HG03095 (cell line): ENCODE measurements around the gene ACADS.
"Not testable (repeated sequence)": the region's sequence is repeated elsewhere in the genome, so short reads cannot be mapped to it uniquely, and the experiment has no call there.

ENCODE experiments used
- ATAC-seq: cut with Tn5 transposase; IDR thresholded peaks from one replicate; pipeline ENCODE4 v1.9.1; 2021; ENCODE audit warnings: moderate library complexity; ENCODE audit not compliant: unreplicated experiment

Gene ACADS

DNA sequence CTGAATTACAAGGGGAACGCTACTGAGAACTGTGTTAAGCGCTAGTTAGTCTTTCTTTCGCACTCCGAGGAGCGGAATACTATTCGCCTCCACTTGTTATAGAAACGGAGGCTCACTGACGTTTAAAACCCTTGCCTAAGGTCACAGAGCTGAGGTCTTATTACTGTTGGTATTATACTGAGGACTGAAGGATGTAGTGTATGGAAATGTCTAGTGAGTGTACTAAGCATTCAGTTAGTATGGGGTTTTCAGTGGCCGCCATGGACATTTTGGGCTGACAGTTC is 826 bp downstream of the ACADS start:
- ATAC-seq: no peak

DNA sequence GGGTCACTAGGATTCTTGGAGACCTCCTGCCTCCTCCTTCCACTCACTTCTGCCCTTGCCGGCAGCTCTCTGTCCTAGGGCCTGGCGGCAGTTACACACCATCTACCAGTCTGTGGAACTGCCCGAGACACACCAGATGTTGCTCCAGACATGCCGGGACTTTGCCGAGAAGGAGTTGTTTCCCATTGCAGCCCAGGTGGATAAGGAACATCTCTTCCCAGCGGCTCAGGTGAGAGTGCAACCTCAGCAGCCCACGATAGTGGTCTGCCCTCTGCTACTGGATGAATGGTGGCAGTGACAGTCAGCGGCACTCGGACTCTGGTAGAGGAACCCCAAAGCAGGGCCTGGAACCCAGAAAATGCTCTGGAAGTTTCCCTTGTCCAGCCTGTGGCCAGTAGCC is 1.3 kb downstream of the ACADS start:
- ATAC-seq: no peak

DNA sequence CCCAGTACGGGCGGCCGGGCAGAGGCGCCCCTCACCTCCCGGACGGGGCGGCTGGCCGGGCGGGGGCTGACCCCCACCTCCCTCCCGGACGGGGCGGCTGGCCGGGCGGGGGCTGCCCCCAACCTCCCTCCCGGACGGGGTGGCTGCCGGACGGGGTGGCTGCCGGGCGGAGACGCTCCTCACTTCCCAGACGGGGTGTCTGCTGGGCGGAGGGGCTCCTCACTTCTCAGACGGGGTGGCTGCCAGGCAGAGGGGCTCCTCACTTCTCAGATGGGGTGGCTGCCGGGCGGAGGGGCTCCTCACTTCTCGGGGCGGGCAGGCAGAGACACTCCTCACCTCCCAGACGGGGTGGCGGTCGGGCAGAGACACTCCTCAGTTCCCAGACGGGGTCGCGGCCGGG is 6.6 kb downstream of the ACADS start:
- ATAC-seq: not testable (repeated sequence)

DNA sequence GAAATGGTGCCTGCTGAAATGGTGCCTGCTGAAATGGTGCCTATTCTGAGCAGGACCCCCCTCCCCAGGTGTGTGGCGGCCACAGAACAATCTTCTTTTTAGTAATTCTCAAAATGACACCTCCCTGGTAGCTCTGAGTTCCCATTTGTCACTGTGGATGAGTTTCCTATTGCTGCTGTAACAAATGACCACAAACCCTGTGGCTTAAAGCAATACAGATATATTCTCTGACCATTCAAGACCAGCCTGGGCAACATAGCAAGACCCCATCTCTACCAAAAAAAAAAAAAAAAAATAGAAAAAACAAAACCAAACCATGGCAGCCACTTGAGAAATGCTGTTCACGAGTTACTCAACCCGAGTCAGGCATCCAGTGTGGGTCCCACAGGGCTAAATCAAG is 7.9 kb downstream of the ACADS start:
- ATAC-seq: no peak

DNA sequence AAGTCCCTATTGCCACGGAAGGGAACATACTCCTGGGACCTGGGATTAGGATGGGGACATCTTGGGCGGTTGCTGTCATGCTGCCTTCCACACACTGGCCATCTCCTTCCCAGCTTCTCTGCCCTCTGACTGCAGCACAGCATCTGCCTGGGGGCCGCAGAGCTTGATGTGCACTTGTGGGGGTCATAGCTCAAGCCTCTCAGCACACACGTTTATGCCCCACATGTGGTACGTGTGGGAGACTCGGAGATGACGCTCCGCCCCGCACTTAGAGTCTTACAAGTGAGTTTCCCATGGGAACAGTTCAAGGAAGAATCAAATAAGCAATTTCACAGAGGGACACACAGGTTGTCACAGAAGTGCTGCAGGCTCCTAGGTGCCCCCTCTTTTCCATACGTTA is 8.6 kb downstream of the ACADS start:
- no peak for ATAC-seq

DNA sequence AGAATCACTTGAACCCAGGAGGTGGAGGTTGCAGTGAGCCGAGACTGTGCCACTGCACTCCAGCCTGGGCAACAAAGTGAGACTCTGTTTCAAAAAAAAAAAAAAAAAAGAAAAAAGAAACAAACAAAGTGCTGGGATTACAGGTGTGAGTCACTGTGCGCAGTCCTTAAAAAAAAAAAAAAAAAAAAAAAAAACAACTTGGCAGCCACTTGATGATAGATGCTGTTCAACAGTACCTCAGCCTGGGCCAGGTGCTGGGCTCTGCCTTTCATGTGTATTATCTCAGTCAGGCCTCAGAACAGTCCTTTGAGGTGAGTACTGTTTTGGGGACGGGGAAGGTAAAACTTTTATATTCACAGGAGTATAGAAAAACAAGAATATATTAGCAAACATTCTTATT is 9.6 kb downstream of the ACADS start:
- no peak for ATAC-seq

DNA sequence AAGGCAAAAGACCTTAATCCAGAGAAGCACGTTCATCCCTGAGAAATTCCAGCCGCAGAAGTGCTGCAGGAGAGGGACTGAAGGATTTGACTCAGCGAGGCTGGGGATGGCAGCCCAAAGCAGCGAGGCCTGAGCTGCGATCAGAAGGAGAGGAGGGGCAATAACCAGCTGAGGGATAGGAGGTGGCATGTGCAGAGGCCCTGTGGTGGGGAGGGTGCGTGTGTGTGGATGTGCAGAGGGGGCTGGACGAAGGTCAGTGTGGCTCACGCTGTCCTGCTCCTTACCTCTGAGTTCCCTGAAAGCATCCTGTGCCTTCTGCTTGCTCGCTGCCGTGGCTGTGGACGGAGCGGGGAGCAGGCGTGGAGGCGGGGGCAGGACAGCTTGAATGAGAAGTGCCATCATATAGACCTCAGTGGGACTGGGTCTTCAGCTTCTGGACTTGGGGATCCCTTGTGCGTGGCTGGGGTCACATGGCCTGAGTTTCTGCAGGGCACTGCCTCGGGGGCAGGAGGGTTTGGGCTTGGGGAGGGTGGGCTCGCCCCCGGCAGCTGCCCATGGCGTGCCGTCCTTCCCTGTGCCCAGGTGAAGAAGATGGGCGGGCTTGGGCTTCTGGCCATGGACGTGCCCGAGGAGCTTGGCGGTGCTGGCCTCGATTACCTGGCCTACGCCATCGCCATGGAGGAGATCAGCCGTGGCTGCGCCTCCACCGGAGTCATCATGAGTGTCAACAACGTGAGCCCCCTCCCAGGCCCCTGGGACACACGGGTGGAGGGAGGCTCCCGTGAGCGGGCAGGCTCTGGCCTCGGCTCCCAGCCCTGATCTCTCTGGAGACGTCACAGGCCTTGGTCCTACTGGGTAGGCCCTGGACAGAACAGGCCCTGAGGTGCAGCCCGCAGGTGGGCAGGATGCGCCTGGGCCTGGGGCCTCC is 11.0 kb downstream of the ACADS start:
- no peak for ATAC-seq

DNA sequence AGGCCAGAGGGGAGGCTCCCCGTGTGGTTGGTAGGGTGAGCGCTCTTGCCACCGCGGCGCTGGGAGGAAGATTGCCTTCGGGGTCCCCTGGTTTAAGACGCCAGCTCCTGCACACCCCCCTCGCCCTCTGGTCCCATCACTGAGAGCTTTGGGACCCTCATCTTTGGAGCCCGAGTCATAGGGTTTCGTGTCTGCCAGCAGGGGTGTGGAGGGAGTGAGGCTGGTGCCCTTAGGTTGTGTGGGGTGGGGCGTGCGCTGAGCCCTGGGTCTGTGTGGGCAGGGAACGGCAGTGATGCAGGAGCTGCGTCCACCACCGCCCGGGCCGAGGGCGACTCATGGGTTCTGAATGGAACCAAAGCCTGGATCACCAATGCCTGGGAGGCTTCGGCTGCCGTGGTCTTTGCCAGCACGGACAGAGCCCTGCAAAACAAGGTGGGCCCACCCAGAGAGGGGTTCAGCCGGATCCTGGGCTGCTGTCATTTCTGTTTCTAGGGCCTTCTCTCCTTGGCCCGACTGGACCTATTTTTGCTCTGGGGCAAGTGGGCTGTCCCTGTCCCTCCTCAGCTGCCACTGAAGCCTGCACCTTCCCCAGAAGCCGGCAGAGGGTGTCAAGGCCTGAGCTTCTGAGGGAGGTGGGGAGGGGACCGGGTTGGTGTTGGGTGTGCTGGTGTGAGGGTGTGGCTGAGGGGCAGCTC is 12.1 kb downstream of the ACADS start:
- no peak for ATAC-seq

DNA sequence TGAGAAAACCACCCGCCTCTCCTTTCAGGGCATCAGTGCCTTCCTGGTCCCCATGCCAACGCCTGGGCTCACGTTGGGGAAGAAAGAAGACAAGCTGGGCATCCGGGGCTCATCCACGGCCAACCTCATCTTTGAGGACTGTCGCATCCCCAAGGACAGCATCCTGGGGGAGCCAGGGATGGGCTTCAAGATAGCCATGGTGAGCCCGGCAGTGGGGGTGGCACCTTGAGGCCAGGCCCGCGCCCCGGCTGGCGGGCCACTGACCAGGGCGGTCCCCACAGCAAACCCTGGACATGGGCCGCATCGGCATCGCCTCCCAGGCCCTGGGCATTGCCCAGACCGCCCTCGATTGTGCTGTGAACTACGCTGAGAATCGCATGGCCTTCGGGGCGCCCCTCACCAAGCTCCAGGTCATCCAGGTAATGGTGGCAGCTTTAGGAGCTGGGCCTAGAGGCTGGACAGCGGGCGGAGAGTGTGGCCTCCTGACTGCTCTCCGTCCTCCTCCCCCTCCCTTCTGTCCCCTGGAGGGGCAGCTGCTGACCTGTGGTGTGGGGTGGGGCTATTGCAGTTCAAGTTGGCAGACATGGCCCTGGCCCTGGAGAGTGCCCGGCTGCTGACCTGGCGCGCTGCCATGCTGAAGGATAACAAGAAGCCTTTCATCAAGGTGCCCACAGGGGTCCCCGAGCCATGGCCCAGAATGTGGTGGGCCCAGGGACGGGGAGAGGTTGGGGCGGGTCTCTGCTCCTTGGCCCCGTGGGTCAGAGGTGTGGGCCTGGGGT is 12.8 kb downstream of the ACADS start:
- no peak for ATAC-seq

DNA sequence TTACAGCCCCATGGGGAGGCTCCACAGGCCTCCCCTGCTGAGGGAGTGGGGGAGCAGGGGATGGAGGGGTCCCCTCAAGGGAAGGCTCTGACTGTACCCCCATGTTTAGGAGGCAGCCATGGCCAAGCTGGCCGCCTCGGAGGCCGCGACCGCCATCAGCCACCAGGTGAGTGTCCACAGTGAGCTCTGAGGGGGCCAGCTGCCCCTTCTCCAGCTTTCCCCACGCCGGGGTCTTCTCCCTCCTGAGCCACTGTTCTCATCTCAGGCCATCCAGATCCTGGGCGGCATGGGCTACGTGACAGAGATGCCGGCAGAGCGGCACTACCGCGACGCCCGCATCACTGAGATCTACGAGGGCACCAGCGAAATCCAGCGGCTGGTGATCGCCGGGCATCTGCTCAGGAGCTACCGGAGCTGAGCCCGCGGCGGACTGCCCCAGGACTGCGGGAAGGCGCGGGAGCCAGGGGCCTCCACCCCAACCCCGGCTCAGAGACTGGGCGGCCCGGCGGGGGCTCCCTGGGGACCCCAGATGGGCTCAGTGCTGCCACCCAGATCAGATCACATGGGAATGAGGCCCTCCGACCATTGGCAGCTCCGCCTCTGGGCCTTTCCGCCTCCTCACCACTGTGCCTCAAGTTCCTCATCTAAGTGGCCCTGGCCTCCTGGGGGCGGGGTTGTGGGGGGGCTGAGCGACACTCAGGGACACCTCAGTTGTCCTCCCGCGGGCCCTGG is 13.6 kb downstream of the ACADS start:
- no peak for ATAC-seq

DNA sequence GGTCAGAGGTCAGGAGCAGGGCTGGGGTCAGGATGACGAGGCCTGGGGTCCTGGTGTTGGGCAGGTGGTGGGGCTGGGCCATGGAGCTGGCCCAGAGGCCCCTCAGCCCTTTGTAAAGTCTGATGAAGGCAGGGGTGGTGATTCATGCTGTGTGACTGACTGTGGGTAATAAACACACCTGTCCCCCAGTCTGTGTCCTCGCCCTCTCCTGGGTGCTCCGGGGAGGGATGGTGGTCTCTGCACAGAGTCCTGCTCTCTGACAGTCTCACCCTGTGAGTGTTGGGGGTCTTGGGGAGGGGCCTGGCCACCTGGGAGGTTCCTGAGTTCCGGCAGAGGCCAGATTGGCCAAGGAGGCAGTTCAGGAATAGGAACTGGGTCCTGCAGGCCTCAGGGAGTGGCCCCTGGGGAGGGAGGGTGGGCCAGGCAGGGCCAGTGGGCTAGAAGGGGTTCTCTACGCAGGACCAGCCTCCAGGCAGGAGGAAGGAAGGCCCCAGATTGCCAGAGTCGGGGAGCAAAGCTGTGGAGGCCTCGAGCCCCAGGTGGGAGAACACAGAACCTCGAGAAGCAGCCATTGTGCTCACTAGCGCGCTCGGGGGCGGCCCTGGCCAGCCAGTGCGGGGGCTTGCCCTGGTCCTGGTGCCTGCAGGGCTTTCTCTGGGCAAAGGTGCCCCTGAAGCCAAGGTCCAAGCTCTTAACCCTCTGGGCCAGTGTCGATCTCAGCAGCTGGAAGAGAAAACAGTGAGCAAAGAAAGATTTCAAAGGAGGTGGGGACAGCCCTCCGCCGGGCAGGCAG is 14.4 kb downstream of the ACADS start:
- no peak for ATAC-seq

DNA sequence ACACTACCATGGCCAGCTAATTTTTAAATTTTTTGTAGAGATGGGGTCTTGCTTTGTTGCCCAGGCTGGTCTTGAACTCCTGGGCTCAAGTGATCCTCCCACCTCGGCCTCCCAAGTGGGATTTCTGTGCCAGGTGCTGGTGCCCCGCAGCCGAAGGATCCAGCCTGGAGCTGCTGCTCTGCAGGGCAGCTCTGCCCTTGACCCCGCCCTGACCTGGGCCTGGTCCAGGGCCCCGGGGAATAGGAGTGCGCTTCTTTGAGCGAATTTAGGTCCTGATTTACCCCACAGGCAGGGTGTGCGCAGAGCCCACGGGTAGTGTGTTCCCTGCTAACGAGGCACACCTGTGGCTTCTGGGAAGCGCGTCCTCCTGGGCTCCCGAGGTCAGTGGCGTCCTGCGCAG is 15.2 kb downstream of the ACADS start:
- ATAC-seq: no peak

DNA sequence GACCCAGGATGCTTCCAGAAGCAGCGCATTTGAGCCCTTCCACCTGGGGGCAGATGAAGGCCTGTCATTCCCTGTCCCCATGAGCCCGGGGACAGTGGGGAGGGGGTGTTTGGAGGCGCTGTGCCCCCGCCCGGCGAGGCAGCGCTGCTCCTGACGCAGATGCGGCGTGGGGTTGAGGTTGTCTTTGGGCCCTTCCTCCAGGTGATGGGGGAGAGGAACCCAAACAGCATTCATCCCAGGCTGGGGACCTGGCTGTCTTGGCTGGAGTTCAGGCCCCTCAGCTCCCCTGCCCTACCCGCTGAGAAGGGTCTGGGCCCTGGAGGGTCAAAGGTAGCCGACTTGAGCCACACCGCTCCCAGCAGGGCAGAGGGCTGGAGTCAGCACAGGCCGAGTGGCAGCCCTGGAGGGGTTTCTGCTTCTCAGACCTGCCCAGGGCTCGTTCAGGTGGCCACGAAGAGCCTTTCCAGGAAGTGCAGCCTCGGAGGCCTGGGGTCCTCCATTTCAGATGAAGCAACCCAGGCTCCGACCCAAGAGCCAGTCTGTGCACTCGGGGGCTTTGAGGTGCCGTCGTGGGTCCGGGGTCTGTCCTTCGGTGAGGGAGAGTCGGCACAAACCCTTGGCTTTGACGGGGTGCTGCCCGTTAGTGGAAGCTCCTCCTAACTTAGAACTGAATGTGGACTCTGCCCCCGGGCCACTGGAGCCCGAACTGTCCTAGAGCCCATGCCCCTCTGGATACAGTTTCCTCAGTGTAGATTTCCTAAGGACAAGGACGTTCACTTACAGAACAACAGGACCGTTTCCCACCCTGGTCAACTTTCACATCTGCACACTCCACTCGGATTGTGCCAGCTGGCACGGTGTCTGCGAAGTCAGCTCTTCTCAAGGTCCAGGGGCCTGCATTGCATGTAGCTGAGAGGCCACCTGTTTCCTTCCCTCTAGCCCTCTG is 16.1 kb downstream of the ACADS start:
- ATAC-seq: no peak

DNA sequence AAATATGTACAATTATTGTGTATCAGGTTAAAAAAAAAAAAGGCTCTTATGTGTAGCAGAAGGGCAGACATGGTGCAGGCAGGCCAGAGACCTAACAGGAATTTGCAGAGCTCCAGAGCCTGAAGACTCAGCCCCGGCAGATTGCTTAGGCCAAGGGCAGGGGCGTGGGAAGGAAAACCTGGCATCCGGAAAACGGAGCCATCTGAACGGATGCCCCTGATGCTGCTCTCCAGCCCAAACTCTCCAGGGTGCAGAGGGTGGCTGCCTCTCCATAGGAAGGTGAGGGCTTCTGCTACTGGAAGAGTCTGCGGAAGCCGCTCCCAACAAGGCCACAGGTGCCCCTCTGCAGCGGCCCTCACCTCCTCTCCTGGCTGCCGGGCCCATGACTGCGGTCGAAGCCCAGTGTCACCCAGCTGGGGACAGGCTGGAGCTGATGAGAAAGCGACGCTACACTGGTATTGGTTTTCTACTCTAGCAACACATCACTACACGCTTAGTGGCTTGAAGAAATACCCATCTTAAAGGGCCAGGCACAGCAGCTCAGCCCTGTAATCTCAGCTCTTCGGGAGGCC is 19.4 kb downstream of the ACADS start:
- no peak for ATAC-seq

DNA sequence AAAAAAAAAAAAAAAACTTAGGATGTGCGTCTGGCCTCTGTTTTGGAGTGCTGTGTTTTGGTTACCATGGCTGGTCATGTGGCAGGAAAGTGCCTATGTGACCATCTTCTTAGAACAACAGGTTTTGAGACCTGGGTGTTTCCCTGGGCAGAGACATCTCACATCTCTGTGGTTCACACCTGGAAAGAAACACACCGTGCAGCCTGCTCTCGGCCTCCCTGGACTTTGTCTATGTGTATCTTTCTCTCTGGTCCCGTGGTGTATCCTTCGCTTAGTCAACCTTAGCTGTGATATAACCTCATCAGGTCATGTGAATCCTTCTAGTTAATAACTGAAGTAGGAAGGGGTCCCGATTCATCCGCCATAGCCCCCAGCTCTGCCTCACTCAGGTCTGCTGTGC is 22.6 kb downstream of the ACADS start:
- no peak for ATAC-seq

DNA sequence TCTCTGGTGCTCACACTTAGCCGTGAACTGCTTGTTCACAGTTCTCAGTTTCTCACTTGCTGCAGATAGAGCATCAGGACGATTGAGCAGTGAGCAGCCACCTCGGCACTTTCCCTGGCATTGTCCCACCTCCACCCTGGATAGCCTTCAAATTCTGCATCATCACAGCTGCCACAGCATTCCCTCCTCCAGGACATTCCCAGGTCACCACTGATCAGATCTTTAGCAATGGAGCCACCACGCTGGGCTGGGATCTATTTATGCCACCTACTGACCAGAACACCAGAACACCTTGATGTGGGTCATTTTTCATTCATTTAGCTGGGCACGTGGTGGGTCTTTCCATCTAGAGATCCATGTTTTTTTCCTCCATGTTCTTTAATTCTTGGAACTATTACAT is 23.6 kb downstream of the ACADS start:
- no peak for ATAC-seq

DNA sequence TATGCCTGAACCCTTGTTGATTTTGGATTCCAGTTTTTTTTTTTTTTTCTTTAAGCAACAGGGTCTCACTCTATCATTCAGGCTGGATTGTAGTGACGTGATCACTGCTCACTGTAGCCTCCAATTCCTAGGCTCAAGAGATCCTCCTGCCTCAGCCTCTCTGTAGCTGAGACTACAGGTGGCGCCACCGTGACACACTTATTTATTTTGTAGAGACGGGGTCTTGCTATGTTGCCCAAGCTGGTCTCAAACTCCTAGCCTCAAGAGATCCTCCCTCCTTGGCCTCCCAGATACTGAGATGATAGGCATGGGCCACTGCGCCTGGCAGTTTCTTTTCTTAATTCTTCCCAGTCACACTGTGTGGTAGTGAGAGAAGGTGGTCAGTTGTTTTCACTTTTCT is 25.2 kb downstream of the ACADS start:
- no peak for ATAC-seq

DNA sequence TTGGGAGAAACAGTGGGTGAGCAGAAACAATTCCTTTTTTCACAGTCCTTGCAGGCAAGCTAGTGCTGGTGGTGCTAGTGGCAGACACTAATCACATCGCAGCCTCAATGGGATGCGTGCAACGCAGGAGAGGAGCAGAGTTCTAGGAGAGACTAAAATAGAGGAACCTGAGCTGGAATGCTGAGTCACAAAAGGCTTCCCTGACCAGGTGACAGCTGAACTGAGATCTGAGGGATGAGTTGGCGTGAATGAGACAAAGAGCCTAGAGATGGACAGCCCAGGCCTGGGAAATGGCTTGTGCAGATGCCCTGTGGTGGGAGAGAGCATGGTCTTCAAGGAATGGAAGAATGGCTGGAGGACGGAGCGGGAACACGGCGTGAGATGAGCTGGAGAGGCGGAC is 25.8 kb downstream of the ACADS start:
- no peak for ATAC-seq

DNA sequence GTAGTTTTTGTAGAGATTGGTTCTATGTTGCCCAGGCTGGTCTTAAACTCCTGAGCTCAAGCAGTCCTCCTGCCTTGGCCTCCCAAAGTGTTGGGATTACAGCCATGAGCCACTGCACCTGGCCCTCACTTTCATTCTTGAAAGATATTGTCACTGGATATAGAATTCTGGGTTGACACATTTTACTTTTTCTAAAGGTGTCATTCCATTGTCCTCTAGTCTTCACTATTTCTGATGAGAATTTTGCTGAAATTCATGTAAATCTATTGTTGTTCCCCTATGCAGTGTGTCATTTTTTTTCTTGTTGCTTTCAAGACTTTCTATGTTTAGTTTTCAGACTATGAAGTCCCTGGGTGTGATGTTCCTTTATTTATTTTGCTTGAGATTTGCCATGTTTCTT is 29.2 kb downstream of the ACADS start:
- no peak for ATAC-seq
